Suprapubic skin (tissue), 4 donors: ENCODE results near the gene APLP2.

Experiments used
- EP300 ChIP-seq: sonication (generic); formaldehyde crosslinking; IDR thresholded peaks from one replicate; pipeline ENCODE4 v1.6.1; 2017; ENCODE audit warnings: antibody characterized with exemption
- POLR2A ChIP-seq, 2 donors: fragments of 450-650 bp; IDR thresholded peaks; one replicate each; pipeline ENCODE4 v1.6.1; 2017; ENCODE audit warnings: antibody characterized with exemption in 2 of 2, mild to moderate bottlenecking in 2 of 2, moderate library complexity in 2 of 2
- POLR2AphosphoS5 ChIP-seq, 3 donors: sonication (generic); formaldehyde crosslinking; IDR thresholded peaks; one replicate each; pipeline ENCODE4 v1.6.1; 2017; ENCODE audit warnings: antibody characterized with exemption in 3 of 3
- TF ChIP-seq, protein P1 (sequence below), 2 donors: fragments of 200-600 bp in 1 of 2; fragments of 450-650 bp in 1 of 2; sonication (generic) in 1 of 2; IDR thresholded peaks; one replicate each; pipeline ENCODE4 v1.5.1; 2016 to 2019; ENCODE audit warnings: antibody characterized with exemption in 2 of 2, mild to moderate bottlenecking in 1 of 2, moderate library complexity in 1 of 2

DNA sequence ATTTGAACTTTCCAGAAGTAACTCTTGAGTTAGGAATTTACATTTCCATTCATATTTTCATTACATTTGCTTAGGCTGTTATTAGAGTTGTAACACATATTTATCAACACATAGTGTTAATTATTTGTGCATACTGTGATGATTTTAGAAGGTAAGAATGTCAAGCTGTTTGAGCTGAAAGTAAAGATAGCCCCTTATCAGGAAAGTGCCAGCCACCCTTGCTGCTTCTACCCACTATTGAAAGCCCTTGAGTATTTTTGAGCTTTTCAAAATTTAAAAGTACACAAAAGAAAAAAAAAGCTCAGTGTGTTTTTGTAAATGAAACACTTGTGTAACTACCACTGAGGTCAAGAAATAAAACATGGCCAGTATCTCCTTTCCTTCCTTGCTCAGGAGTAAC is 8.0 kb downstream of the APLP2 start:
- TF ChIP-seq, protein P1, sequence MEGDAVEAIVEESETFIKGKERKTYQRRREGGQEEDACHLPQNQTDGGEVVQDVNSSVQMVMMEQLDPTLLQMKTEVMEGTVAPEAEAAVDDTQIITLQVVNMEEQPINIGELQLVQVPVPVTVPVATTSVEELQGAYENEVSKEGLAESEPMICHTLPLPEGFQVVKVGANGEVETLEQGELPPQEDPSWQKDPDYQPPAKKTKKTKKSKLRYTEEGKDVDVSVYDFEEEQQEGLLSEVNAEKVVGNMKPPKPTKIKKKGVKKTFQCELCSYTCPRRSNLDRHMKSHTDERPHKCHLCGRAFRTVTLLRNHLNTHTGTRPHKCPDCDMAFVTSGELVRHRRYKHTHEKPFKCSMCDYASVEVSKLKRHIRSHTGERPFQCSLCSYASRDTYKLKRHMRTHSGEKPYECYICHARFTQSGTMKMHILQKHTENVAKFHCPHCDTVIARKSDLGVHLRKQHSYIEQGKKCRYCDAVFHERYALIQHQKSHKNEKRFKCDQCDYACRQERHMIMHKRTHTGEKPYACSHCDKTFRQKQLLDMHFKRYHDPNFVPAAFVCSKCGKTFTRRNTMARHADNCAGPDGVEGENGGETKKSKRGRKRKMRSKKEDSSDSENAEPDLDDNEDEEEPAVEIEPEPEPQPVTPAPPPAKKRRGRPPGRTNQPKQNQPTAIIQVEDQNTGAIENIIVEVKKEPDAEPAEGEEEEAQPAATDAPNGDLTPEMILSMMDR (IDR thresholded peaks at IDR 0.05), result no peak
- TF ChIP-seq POLR2AphosphoS5 (IDR thresholded peaks at IDR 0.05) (no peak), POLR2A (IDR thresholded peaks at IDR 0.05) (no peak), EP300 (no peak)
